HG03378 (cell line): Measurements from ENCODE around the gene KIAA2012.

ENCODE experiments used
- ATAC-seq: cut with Tn5 transposase; IDR thresholded peaks from one replicate; pipeline ENCODE4 v1.9.1; 2021; ENCODE audit warnings: mild to moderate bottlenecking, moderate library complexity; ENCODE audit not compliant: unreplicated experiment

The KIAA2012 gene

DNA sequence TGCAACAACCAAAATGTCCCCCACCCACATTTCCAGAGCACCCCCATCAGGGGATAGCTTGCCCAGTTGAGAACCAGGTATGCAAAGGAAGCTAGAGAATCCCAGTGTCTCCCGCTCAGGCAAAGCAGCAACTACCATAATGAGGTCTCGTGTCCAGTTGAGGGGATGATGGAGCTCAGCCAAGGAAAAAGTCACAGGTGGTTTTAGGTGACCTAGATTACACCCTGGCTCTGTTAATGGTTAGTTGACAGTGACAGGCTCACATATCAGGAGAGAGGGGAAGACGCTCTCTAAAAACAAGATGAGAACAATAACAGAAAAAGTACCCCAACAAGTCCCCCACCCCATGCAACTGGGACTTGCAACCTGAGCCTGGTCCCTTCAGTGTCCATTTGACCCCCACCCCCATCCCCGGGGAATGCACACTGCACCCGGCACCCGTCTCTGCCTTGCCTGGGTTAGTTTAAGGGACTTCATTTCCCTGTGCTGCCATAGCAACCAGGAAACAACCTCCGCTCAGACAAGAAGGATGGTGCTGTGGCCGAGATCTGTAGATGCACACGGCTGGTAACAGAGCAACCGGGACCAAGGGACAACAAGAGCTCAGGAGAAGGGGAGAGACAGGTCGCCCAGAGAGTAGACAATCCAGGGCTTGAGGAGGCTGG, at the start of gene KIAA2012:
Gene KIAA2012, plus strand, starts transcription at position 519 of the 665 bp plus-strand sequence. CDS start 373 bp downstream, outside the sequence.
- no peak for ATAC-seq

DNA sequence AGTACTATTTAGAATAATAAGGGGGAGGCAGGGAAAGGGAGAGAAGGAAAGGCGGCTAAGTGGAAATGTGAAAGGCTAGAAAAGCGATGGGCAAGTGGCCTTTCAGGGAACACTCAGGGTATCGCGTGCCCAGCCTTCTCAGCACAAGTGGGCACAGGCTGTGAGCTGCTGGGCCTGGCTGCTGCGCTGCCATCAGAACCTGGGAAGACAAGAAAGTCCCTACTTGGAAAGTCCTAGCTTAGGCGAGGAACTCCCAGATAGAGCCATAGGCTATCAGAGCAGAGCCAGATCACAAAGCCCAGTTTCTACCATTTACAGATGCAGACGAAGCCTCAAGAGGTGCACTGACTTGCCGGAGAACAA, 49.2 kb upstream of the KIAA2012 start:
- ATAC-seq: no peak

DNA sequence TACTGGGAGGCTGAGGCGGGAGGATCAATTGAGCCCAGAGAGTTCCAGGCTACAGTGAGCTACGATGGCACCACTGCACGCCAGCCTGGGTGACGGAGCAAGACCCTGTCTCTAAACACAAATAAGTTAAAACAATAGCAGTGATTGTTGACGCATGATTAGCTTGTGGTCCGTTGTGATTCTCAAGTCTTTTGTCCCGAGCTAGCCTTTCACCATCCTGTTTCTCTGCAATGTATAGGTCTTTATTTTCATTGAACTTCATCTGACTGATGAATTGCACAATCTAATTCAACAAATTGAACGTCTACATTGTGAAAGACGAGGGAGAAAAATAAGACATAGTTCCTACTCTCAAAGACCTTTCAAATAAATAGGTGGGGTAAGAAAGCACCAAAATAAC, 48.2 kb upstream of the KIAA2012 start:
- ATAC-seq: no peak

DNA sequence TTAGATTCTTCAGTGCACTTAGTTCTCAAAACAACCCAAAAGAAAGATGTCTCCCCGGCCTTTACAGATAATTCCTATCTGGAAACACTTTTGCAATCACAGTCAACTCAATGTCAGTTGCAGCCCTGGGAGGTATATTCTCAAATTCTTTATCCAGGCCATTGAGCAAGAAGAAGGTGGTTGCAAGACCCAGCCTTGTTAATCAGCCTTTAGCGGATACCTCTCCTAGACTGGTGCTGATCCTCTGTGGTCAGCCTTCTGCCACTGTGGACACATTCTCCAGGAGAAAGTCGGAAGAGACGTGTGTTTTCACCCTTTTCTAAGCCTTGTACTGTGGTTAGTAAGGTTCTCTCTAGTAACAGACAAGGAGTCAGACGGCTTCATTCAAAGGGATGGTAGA, 47.2 kb upstream of the KIAA2012 start:
- no peak for ATAC-seq

DNA sequence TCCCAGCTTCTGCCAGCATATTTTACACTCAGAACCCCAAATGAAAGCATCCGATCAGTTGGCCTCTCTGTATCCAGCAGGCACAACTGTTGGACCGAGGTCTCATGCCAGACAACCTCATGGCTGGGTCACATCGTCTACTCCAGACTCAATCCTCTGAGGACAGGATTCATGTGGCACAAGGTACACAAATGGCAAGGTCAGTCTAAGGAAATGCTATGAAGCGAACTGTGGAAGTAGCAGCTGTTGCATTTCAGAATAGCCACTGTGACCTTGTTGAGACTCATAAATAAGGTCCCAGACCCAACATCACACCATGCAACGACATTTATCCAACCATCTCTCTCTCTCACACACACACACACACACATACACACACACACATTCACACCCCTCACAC, 46.5 kb upstream of the KIAA2012 start:
- ATAC-seq: no peak

DNA sequence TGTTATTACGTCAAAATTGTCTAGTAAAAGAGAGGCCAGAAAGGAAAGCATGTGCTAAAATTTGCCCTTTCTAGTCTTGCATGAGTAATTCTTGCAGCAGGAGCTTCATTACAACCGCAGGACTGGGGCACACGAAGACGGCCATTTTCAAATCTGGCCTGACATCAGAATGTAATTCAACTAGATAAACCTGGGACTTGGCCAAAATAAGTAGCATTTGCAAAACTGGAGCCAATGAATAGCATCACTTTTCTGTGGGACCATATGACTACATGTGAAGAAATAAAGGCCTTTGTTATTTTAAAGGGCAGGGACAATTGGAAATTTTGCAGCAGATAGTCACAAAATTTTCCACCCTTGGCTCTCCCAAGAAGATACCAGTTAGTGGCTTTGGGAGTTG, 42.4 kb upstream of the KIAA2012 start:
- no peak for ATAC-seq

DNA sequence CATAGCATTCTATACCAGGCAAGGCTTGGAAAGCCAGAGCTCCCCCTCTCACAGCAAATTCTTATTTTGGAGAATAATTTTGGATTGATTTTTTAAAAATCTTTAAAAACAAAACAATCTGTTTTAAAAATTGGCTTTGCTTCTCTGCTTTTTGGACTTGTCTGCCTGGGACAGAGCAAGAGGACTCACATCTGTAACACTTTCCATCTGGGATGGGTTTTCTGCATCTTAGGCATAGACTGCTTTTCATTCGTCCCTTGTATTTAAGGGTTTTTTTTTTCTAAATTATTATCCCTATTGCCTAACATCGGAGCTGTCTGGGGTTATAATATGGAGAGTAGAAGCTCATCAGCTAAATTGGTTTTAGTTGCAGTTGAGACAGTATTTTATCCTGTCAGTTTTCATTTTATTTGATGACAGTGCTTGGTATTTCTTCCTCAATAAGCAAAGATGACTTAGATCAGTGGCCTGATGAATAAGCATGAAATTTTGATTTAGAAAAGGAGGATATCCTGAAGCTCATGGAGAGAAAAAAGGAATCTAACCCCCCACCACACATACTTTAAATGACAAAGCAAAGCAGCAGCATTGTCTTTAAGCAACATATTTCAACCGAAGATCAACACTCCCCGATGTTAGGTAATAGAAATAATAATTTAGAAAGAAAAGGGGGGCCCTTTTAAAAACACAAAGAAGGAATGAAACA, 41.7 kb upstream of the KIAA2012 start:
- no peak for ATAC-seq

DNA sequence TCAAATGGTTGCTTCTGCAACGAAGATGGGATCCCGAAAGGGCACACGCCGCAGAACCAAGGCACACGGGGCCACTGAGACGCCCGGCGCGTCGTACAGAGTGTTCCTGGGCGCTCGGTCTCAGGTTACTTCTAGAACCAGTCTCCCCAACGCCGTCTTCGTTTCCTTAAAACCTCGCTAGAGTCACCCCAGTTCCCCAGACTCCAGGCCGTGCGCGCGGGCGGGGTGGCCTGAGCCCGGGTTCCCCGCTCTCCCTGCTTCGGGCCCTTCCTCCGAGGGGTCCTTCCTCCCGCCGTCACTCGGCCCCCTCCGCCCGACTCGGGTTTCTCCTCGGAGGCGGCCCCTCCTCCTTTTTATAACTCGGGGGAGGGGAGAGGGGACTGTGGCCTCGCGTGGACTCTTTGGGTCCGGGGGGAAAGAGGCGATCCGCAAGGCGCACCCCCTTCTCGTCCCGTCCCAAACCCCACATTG, 40.2 kb upstream of the KIAA2012 start:
- ATAC-seq: peak; percentile 5

DNA sequence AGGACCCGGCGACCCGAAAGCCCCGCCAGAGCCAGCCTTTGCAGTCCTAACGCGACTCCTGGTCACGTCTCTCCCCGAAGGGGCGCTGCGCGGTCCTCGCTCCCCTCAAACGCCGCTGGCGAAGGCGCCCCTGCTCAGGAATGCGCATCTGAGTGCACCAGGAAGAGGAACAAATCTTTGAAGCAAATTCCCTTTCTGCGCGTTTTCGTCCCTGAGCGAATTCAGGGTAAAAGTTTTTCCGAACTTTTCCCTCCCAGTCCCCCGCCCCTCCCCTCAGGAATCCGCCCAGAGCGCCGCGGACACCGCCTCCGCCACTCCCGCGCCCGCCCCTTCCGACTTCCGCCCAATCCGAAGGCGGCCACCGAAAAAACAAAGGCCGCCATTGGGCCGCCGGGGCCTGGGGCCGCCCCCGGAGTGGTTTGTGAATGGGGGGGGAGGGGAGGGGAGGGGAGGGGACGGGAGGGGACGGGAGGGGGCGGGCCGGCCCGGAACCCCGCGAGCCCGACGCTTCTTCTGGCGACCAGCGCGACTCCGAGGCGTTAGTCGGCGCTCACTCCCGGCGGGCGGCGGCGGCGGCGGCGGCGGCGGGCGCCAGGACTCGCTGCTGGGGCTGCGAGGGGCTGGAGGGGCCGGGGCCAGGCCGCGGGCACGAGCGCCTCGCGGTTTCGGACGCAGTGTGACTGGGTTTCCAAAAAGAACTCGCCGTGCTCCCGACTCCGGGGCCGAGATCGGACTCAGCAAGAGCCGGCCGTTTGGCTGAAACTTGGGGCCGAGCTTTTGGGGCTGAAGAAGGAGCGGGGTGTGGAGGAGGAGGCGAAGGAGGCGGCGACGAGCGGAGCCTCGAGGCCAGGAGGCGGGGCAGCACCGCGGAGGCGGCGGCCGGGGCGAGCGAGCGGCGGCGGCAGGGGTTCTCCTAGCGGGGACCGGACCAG, 39.5 kb upstream of the KIAA2012 start, which contains the start of gene FZD7:
Gene FZD7, plus strand, starts transcription at position 539 of the 932 bp plus-strand sequence. CDS start 793 bp downstream, outside the sequence.
- ATAC-seq: peak; percentile 60

DNA sequence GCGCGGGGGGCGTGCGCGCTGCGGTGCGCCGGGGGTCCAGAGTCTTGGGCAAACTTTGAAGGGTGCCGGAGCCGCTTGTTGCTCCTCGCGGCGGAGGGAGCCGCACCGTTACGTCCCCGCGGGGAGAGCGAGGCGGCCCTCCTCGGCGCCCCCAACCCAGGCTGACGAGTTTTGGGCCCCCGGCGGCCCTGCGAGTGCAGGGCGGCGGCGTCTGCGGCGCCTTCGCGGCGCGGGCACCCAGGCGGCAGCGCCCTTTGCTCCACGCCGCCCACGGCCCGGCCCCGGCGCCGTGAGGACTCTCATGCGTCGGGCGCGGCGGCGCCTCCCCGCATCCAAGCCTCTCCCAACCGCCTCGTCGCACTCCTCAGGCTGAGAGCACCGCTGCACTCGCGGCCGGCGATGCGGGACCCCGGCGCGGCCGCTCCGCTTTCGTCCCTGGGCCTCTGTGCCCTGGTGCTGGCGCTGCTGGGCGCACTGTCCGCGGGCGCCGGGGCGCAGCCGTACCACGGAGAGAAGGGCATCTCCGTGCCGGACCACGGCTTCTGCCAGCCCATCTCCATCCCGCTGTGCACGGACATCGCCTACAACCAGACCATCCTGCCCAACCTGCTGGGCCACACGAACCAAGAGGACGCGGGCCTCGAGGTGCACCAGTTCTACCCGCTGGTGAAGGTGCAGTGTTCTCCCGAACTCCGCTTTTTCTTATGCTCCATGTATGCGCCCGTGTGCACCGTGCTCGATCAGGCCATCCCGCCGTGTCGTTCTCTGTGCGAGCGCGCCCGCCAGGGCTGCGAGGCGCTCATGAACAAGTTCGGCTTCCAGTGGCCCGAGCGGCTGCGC, 38.6 kb upstream of the KIAA2012 start:
- ATAC-seq: no peak

DNA sequence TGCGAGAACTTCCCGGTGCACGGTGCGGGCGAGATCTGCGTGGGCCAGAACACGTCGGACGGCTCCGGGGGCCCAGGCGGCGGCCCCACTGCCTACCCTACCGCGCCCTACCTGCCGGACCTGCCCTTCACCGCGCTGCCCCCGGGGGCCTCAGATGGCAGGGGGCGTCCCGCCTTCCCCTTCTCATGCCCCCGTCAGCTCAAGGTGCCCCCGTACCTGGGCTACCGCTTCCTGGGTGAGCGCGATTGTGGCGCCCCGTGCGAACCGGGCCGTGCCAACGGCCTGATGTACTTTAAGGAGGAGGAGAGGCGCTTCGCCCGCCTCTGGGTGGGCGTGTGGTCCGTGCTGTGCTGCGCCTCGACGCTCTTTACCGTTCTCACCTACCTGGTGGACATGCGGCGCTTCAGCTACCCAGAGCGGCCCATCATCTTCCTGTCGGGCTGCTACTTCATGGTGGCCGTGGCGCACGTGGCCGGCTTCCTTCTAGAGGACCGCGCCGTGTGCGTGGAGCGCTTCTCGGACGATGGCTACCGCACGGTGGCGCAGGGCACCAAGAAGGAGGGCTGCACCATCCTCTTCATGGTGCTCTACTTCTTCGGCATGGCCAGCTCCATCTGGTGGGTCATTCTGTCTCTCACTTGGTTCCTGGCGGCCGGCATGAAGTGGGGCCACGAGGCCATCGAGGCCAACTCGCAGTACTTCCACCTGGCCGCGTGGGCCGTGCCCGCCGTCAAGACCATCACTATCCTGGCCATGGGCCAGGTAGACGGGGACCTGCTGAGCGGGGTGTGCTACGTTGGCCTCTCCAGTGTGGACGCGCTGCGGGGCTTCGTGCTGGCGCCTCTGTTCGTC, 37.7 kb upstream of the KIAA2012 start:
- no peak for ATAC-seq

DNA sequence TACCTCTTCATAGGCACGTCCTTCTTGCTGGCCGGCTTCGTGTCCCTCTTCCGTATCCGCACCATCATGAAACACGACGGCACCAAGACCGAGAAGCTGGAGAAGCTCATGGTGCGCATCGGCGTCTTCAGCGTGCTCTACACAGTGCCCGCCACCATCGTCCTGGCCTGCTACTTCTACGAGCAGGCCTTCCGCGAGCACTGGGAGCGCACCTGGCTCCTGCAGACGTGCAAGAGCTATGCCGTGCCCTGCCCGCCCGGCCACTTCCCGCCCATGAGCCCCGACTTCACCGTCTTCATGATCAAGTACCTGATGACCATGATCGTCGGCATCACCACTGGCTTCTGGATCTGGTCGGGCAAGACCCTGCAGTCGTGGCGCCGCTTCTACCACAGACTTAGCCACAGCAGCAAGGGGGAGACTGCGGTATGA, 37.1 kb upstream of the KIAA2012 start:
- no peak for ATAC-seq

DNA sequence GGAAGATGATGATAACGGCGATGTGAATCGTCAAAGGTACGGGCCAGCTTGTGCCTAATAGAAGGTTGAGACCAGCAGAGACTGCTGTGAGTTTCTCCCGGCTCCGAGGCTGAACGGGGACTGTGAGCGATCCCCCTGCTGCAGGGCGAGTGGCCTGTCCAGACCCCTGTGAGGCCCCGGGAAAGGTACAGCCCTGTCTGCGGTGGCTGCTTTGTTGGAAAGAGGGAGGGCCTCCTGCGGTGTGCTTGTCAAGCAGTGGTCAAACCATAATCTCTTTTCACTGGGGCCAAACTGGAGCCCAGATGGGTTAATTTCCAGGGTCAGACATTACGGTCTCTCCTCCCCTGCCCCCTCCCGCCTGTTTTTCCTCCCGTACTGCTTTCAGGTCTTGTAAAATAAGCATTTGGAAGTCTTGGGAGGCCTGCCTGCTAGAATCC, 36.4 kb upstream of the KIAA2012 start:
- no peak for ATAC-seq

DNA sequence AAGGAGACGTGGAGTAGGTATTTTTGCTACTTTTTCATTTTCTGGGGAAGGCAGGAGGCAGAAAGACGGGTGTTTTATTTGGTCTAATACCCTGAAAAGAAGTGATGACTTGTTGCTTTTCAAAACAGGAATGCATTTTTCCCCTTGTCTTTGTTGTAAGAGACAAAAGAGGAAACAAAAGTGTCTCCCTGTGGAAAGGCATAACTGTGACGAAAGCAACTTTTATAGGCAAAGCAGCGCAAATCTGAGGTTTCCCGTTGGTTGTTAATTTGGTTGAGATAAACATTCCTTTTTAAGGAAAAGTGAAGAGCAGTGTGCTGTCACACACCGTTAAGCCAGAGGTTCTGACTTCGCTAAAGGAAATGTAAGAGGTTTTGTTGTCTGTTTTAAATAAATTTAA, 36.0 kb upstream of the KIAA2012 start:
- ATAC-seq: no peak

DNA sequence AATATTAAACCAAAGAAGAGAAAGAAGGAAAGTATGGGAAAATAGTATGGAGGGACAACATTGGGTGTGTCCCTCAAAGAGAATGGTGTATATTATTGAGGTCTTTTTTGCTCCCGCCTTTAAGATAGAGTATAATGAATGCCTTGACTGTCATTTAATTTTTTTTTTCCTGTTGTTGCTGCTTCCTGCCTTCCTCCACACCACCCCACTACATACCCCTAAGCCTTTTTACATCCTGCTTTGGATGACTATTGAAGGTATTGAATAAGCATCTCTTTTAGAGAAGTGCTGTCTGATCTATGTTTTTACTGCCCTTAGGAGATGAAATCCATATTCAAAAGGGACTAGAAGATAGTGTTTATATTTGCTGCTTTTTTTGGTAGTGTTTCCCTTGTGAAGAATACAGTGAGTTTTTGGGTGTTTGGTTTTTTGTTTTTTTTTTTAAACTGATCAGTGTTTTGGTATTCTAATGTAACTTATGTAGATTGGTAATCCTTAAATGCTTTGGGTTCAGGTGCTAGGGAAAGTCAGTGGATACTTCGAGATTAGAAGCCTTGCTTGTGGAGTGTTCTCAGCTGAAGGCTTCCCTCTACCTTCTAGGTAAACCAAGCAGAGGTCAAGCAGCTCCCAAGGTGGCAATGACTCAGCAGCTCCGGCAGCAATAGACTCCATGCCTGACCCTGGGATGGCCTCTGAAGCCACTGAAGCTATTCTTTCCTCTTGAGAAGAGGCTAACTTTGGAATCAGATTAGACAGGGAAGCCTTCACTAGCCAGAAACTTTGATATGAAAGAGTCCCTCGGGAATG, 34.4 kb upstream of the KIAA2012 start:
- no peak for ATAC-seq

DNA sequence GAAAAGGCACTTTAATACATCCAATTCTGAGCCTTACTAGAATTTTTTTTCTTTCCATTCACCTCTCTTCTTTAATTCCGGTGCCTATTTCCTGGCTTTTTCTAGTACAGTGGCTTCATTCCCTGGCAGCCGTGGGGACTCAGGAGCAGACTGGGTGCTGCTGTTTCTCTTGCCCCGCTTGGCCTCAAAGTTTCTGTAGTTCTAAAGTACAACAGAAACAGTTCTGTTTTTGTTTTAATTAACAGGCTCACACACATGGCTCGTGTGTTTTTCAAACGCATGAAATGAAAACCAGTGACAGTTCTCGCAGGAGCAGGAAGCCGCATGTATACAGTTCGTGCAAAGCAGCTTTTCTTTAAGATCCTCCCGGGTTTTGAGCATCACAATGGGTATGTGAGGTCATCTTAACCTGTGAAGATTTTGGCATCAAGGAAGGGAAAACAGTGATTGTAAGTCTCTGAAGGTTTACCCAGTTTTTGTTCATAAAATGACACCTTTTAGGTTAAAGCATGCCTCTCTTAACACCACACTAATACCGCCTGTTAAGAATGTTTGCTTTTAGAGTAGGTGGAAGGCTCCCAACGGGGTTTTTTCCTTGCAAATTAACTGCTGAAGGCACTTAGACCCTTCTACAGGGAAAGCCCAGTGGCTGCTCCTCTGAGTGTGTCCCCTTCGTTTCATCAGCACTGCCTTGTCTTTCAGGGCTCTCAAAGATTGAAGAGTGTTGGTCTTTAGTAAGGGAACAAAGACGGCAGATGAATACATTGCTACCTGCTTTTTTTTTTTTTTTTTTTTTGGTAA, 33.6 kb upstream of the KIAA2012 start:
- ATAC-seq: no peak

DNA sequence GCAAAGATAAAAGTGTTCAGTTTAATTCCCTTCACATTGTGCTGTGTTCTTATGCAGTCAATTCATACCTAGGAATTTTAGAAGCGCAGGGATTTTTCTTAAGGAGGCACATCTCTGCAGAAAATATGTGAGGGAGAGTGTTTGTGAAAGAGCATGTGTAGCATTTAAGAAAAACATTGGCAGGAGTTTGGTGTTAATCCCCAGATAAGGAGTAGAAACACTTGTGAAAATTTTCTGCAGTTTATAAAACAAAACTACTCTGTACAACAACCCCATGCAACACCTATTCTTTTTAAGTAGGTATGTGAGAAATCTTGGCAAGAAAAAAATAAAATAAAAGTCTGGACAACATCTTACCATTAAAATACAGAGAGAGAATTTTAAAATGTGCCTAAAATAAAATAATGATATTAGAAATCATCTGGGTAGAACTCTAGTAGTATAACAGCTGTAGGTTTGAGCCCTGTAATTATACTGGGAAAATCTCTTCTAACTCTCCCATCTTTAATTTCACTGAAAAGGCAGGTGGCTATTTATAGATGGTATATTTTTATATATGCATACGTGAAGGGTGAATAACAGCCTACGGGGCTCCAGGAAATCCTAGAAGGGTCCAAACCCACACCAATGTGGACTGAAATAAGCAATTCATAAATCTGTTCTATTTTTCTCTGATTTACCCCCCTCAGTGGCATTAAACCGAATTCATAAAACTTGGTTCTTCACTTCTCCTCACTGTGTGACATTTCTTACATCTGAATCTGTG, 32.8 kb upstream of the KIAA2012 start:
- ATAC-seq: no peak
